ENCODE measurements around the gene ERLIN1.

- TF ChIP-seq POLR2A (IDR thresholded peaks at IDR 0.05) (no peak), CTCF (IDR thresholded peaks at IDR 0.05) (no peak)
Measured at GRCh38 chr10:100167553-100168312, 18.1 kb downstream of the ERLIN1 start.

Data from right lobe of liver (tissue), 4 donors.